B cell (primary cell): Measurements from ENCODE around the gene CALR. TPM values are rescaled to one million over a fixed set of nuclear protein-coding genes. Genes with fewer than 3 reads are reported as not detected.
A peak's percentile ranks its signal among the peaks of the same experiment; 100 is the strongest.

Experiments used
- ATAC-seq: fragments of 200-7000 bp; cut with Tn5 transposase; one replicate; pipeline ENCODE4 v1.10.0; 2021; ENCODE audit warnings: low read depth, mild to moderate bottlenecking, moderate number of reproducible peaks, moderate library complexity
- CTCF ChIA-PET: fragments of 350-600 bp; sonication (Branson Sonifier 250); formaldehyde crosslinking; loops from one replicate; lab custom pipeline; 2021; ENCODE audit warnings: antibody characterized with exemption, inconsistent platforms; lab: Charles Lee
- POLR2A ChIA-PET: fragments of 350-600 bp; sonication (Branson Sonifier 250); formaldehyde crosslinking; loops from one replicate; lab custom pipeline; 2021; ENCODE audit warnings: antibody characterized with exemption; lab: Charles Lee
- DNase-seq: peaks from one replicate; pipeline ENCODE4 v3.0.0; 2013
- H2AFZ ChIP-seq: 2 replicates; pipeline ENCODE4 v1.6.1; 2012; ENCODE audit warnings: mild to moderate bottlenecking, low read depth, low read length; ENCODE audit not compliant: insufficient read depth, poor library complexity, severe bottlenecking
- H3K27ac ChIP-seq, 2 donors: 1 replicate in 1 of 2; 2 replicates in 1 of 2; pipeline ENCODE4 v1.5.1; 2012 to 2013; ENCODE audit warnings: low read length in 2 of 2, mild to moderate bottlenecking in 2 of 2, moderate library complexity in 1 of 2
- H3K27me3 ChIP-seq, 4 experiments: fragments of 200-600 bp in 1 of 4; sonication (generic) in 1 of 4; replicated peaks in 1 of 4; 1 replicate in 2 of 4; 2 replicates in 2 of 4; pipeline versions ENCODE4 v1.6.1 to v1.7.0; 2013 to 2016; ENCODE audit warnings: low read length in 3 of 4, mild to moderate bottlenecking in 2 of 4, mixed read lengths in 1 of 4, moderate library complexity in 1 of 4; ENCODE audit not compliant: insufficient read depth in 4 of 4, control insufficient read depth in 3 of 4; ENCODE audit errors: control extremely low read depth in 1 of 4
- H3K36me3 ChIP-seq, 2 experiments: replicated peaks in 1 of 2; 1 replicate in 1 of 2; 2 replicates in 1 of 2; pipeline versions ENCODE4 v1.6.1 to v1.7.1; 2013; ENCODE audit warnings: low read length in 1 of 2; ENCODE audit not compliant: insufficient read depth in 2 of 2, control insufficient read depth in 1 of 2; ENCODE audit errors: control extremely low read depth in 1 of 2, extremely low read depth in 1 of 2
- H3K4me1 ChIP-seq, 2 donors: fragments of 200-600 bp in 1 of 2; sonication (generic) in 1 of 2; 1 replicate in 1 of 2; 2 replicates in 1 of 2; pipeline versions ENCODE4 v1.5.1 to v1.6.1; 2013 to 2017; ENCODE audit warnings: low read length in 2 of 2; ENCODE audit not compliant: control insufficient read depth in 2 of 2, insufficient read depth in 2 of 2
- H3K4me2 ChIP-seq: replicated peaks from 2 replicates; pipeline ENCODE3; 2012; ENCODE audit warnings: mild to moderate bottlenecking, low read depth, low read length; ENCODE audit not compliant: poor library complexity, severe bottlenecking
- H3K4me3 ChIP-seq, 5 experiments: fragments of 200-600 bp in 1 of 5; sonication (generic) in 1 of 5; 1 replicate in 3 of 5; 2 replicates in 2 of 5; pipeline versions ENCODE4 v1.5.1 to v1.7.0; 2011 to 2016; ENCODE audit warnings: low read length in 4 of 5, mild to moderate bottlenecking in 4 of 5, low read depth in 2 of 5, control low read depth in 1 of 5, moderate library complexity in 1 of 5; ENCODE audit not compliant: insufficient read depth in 1 of 5; ENCODE audit errors: control extremely low read depth in 1 of 5, extremely low read depth in 1 of 5
- H3K79me2 ChIP-seq: fragments of 200-600 bp; sonication (generic); one replicate; pipeline ENCODE4 v1.6.0; 2016; ENCODE audit warnings: low read length; ENCODE audit not compliant: control insufficient read depth, insufficient read depth
- H3K9ac ChIP-seq: fragments of 200-600 bp; sonication (generic); 2 replicates; pipeline ENCODE4 v1.6.1; 2017; ENCODE audit warnings: mild to moderate bottlenecking, low read length, moderate library complexity
- H3K9me3 ChIP-seq, 3 donors: one replicate each; pipeline versions ENCODE4 v1.6.1 to v1.7.1; 2013; ENCODE audit warnings: low read length in 2 of 3; ENCODE audit not compliant: control insufficient read depth in 2 of 3, insufficient read depth in 1 of 3; ENCODE audit errors: control extremely low read depth in 1 of 3
- H4K20me1 ChIP-seq: 2 replicates; pipeline ENCODE4 v1.6.0; 2012; ENCODE audit warnings: mild to moderate bottlenecking, low read length; ENCODE audit not compliant: insufficient read depth, control insufficient read depth, poor library complexity, severe bottlenecking
- H3K27ac Mint-ChIP-seq: one replicate; pipeline ENCODE4 v1.8.0; 2021; ENCODE audit warnings: mixed read lengths
- H3K27me3 Mint-ChIP-seq: one replicate; pipeline ENCODE4 v1.8.0; 2021; ENCODE audit warnings: mixed read lengths
- H3K4me1 Mint-ChIP-seq: one replicate; pipeline ENCODE4 v1.8.0; 2021; ENCODE audit warnings: mixed read lengths
- H3K4me3 Mint-ChIP-seq: one replicate; pipeline ENCODE4 v1.8.0; 2021; ENCODE audit warnings: mixed read lengths
- H3K9me3 Mint-ChIP-seq: one replicate; pipeline ENCODE4 v1.8.0; 2022; ENCODE audit warnings: mixed read lengths; ENCODE audit not compliant: insufficient read depth
- CTCF ChIP-seq: fragments of 200-600 bp; IDR thresholded peaks from one replicate; pipeline ENCODE4 v1.8.0; 2022; ENCODE audit warnings: antibody characterized with exemption, mild to moderate bottlenecking
- EZH2 ChIP-seq: IDR thresholded peaks from 2 replicates; pipeline ENCODE4 v1.6.1; 2012; ENCODE audit warnings: borderline replicate concordance, low read depth, mild to moderate bottlenecking, moderate library complexity, low read length; ENCODE audit not compliant: insufficient read depth, poor library complexity, severe bottlenecking
- WGBS: methylation state at CpG from one replicate; pipeline ENCODE4 v1.1.5; 2013; ENCODE audit warnings: missing lambda C conversion rate; ENCODE audit not compliant: insufficient coverage; 5-methylcytosine and 5-hydroxymethylcytosine counted together
- intact Hi-C: fragments of 100-400 bp; cut with micrococcal nuclease; formaldehyde crosslinking; loops from one replicate; pipeline ENCODE4 v1.10.0; 2022
- polyA plus RNA-seq: library from polyadenylated mRNA; depleted of rRNA; stranded (reverse); fragments of >200 nt; gene quantifications from 2 replicates; pipeline ENCODE4 v1.2.3, GENCODE V29; 2012
- total RNA-seq, 2 donors: library from RNA; stranded (reverse); fragments of 120-200 nt in 1 of 2; gene quantifications; 1 replicate in 1 of 2; 2 replicates in 1 of 2; pipeline versions ENCODE4 v1.2.3 to v1.2.4, GENCODE V29; 2013 to 2022

Gene CALR
- total and polyA plus RNA-seq, 2 donors (not counting 1 experiment from before 2014, with no cell fraction given), result 214 to 385 TPM

GRCh38 chr19:12952488-12953137 lies 14.2 kb downstream of the CALR start:
- H3K9ac ChIP-seq, result no peak overlapping the region
- Mint-ChIP-seq H3K4me1 (peaks cover 33% of the 10 kb centered on the region), H3K27ac (no peak overlapping the region), H3K27me3 (no peaks in the 10 kb centered on the region), H3K4me3 (no peak overlapping the region), H3K9me3 (no peaks in the 10 kb centered on the region)
- peaks cover 21 to 33% of the 10 kb centered on the region in 2 donors for H3K4me1 ChIP-seq
- ATAC-seq, result no peak
- WGBS, result 76% methylated on average over 5 of the region's 12 CpGs
- no peak overlapping the region for H3K4me3 ChIP-seq
- peaks cover 5 to 64% of the 10 kb centered on the region in 2 experiments for H3K36me3 ChIP-seq
- CTCF ChIA-PET, result interaction anchor here (0.6 to 1.6 kb wide), 5 partner anchors 13 to 187 kb away, joined by 3 to 5 read pairs (median 3); no protein-coding TSS in a partner anchor
- H3K9me3 ChIP-seq, result no peaks in the 10 kb centered on the region
- H3K4me2 ChIP-seq, result no peak overlapping the region
- no peak overlapping the region for H2AFZ ChIP-seq
- TF ChIP-seq CTCF (no peak), EZH2 (no peak)
- no peak overlapping the region for H3K27ac ChIP-seq
- POLR2A ChIA-PET, result no interaction called here
- H3K79me2 ChIP-seq, result peaks cover 11% of the 10 kb centered on the region
- DNase-seq, result no peak
- intact Hi-C loops, result no loop called here
- H3K27me3 ChIP-seq, result no peaks in the 10 kb centered on the region
- peaks cover 37% of the 10 kb centered on the region for H4K20me1 ChIP-seq

GRCh38 chr19:12953138-12953798 lies 14.9 kb downstream of the CALR start:
- no peaks in the 10 kb centered on the region for H3K27me3 Mint-ChIP-seq
- intact Hi-C loops, result no loop called here
- Histone ChIP-seq H3K4me1 (peaks cover 21 to 36% of the 10 kb centered on the region in 2 donors), H3K4me2 (no peak overlapping the region), H3K79me2 (peaks cover 4% of the 10 kb centered on the region), H3K27me3 (no peaks in the 10 kb centered on the region), H3K36me3 (peaks cover 5 to 58% of the 10 kb centered on the region in 2 experiments), H3K27ac (peak overlapping the region in 1 of 2 donors; percentile 90), H2AFZ (no peak overlapping the region), H4K20me1 (peaks cover 37% of the 10 kb centered on the region), H3K4me3 (no peak overlapping the region), H3K9ac (no peak overlapping the region), H3K9me3 (no peaks in the 10 kb centered on the region)
- ChIA-PET CTCF (interaction anchor here (0.6 to 1.6 kb wide), 4 partner anchors 13 to 180 kb away, joined by 3 to 5 read pairs (median 4); no protein-coding TSS in a partner anchor), POLR2A (interaction anchor here (0.5 kb wide), 1 partner anchor 312 kb away, joined by 3 read pairs; no protein-coding TSS in a partner anchor)
- no peaks in the 10 kb centered on the region for H3K9me3 Mint-ChIP-seq
- DNase-seq (no peak), ATAC-seq (no peak)
- H3K4me1 Mint-ChIP-seq, result peaks cover 31% of the 10 kb centered on the region
- TF ChIP-seq CTCF (no peak), EZH2 (no peak)
- no peak overlapping the region for H3K27ac Mint-ChIP-seq
- WGBS, result 80% methylated on average over 5 of the region's 11 CpGs
- H3K4me3 Mint-ChIP-seq, result no peak overlapping the region
